GM12878 (cell line): Measurements from ENCODE around the gene CDC14A. TPM values are rescaled to one million over a fixed set of nuclear protein-coding genes. Genes with fewer than 3 reads are reported as not detected.

Experiments
- ATAC-seq: fragments of 200-7000 bp; cut with Tn5 transposase; 3 replicates; pipeline ENCODE4 v1.9.1; 2020; ENCODE audit warnings: mild to moderate bottlenecking, moderate library complexity
- BruUV-seq: library from RNA; stranded (reverse); fragments of 400-500 nt; replicated peaks from 2 replicates; lab custom pipeline; 2021; lab: Mats Ljungman, UMichigan
- CTCF ChIA-PET: fragments of 300-600 bp; sonication (Branson Sonifier 250); formaldehyde crosslinking; extraction: SDS; loops from one replicate; lab custom pipeline; 2021; ENCODE audit warnings: inconsistent platforms; lab: Yijun Ruan, JAX
- POLR2A ChIA-PET: fragments of 350-600 bp; formaldehyde crosslinking; extraction: SDS; loops from one replicate; lab custom pipeline; 2021; ENCODE audit warnings: inconsistent platforms; lab: Charles Lee
- RAD21 ChIA-PET: fragments of 300-600 bp; sonication (Branson Sonifier 250); formaldehyde crosslinking; loops from one replicate; lab custom pipeline; 2023; ENCODE audit warnings: antibody characterized with exemption; ENCODE audit not compliant: unreplicated experiment; lab: Charles Lee
- SMC1A ChIA-PET: fragments of 300-600 bp; sonication (Branson Sonifier 250); formaldehyde crosslinking; loops from one replicate; lab custom pipeline; 2023; ENCODE audit not compliant: unreplicated experiment, uncharacterized antibody; lab: Charles Lee
- DNase-seq: peaks from one replicate; pipeline ENCODE4 v3.0.0-alpha.2; 2011; ENCODE audit warnings: low read depth, low spot score
- FAIRE-seq: peaks from 3 replicates; lab custom pipeline; 2011; peaks lifted over from hg19 to GRCh38; lab: Jason Lieb, UNC
- H2AFZ ChIP-seq: 2 replicates; pipeline ENCODE4 v1.6.0; 2011; ENCODE audit warnings: low read depth, low read length, control low read depth; ENCODE audit not compliant: control insufficient read depth
- H3K27ac ChIP-seq: 2 replicates; pipeline ENCODE4 v1.5.1; 2011; ENCODE audit warnings: control low read depth; ENCODE audit not compliant: control insufficient read depth, insufficient read depth
- H3K27me3 ChIP-seq, 2 experiments: replicated peaks in 1 of 2; 2 replicates each; pipeline versions ENCODE4 v1.6.0 to v1.6.1; 2011; ENCODE audit warnings: low read length in 1 of 2; ENCODE audit not compliant: control insufficient read depth in 2 of 2, insufficient read depth in 2 of 2
- H3K36me3 ChIP-seq, 2 experiments: 2 replicates each; pipeline ENCODE4 v1.5.1; 2011; ENCODE audit warnings: low read length in 1 of 2; ENCODE audit not compliant: control insufficient read depth in 2 of 2, insufficient read depth in 2 of 2
- H3K4me1 ChIP-seq: 2 replicates; pipeline ENCODE4 v1.6.1; 2011; ENCODE audit warnings: mild to moderate bottlenecking, low read length, moderate library complexity, mixed read lengths; ENCODE audit not compliant: control insufficient read depth, insufficient read depth
- H3K4me2 ChIP-seq: 2 replicates; pipeline ENCODE4 v1.6.0; 2011; ENCODE audit warnings: control low read depth; ENCODE audit not compliant: control insufficient read depth, insufficient read depth
- H3K4me3 ChIP-seq: fragments of 200-600 bp; sonication (generic); 2 replicates; pipeline ENCODE4 v1.5.1; 2016
- H3K79me2 ChIP-seq: 2 replicates; pipeline ENCODE4 v1.6.0; 2011; ENCODE audit warnings: low read length; ENCODE audit not compliant: control insufficient read depth, insufficient read depth
- H3K9ac ChIP-seq: 2 replicates; pipeline ENCODE4 v1.8.0; 2011; ENCODE audit warnings: low read length, control low read depth, mixed read lengths; ENCODE audit not compliant: control insufficient read depth, insufficient read depth
- H3K9me3 ChIP-seq: replicated peaks from 3 replicates; pipeline ENCODE4 v1.5.1; 2011; ENCODE audit warnings: mild to moderate bottlenecking, low read length; ENCODE audit not compliant: control insufficient read depth, insufficient read depth
- H4K20me1 ChIP-seq: 2 replicates; pipeline ENCODE4 v1.6.0; 2011; ENCODE audit not compliant: control insufficient read depth, insufficient read depth
- CBFB ChIP-seq: IDR thresholded peaks from 2 replicates; pipeline ENCODE4 v1.6.1; 2016; ENCODE audit warnings: antibody characterized with exemption, low read depth
- CREM ChIP-seq: IDR thresholded peaks from 2 replicates; pipeline ENCODE4 v1.6.1; 2014; ENCODE audit warnings: antibody characterized with exemption, low read depth
- FOXM1 ChIP-seq: IDR thresholded peaks from 2 replicates; pipeline ENCODE4 v1.6.1; 2012; ENCODE audit warnings: low read depth, mild to moderate bottlenecking, inconsistent platforms, low read length, moderate library complexity
- IRF4 ChIP-seq: IDR thresholded peaks from 2 replicates; pipeline ENCODE4 v1.6.1; 2011; ENCODE audit warnings: low read depth, low read length
- KLF5 ChIP-seq: fragments of 450-650 bp; IDR thresholded peaks from 2 replicates; pipeline ENCODE4 v1.6.1; 2014; ENCODE audit warnings: mild to moderate bottlenecking; ENCODE audit not compliant: partially characterized antibody
- MEF2A ChIP-seq: IDR thresholded peaks from 2 replicates; pipeline ENCODE4 v1.6.1; 2011; ENCODE audit warnings: low read depth, mild to moderate bottlenecking, low read length, moderate library complexity; ENCODE audit not compliant: insufficient read depth
- NRF1 ChIP-seq: conservative IDR thresholded peaks from 2 replicates; pipeline ENCODE4 v1.6.1; 2011; ENCODE audit warnings: mild to moderate bottlenecking, low read depth, low read length, improper control_type of control experiment
- PAX8 ChIP-seq: fragments of 450-650 bp; IDR thresholded peaks from 2 replicates; pipeline ENCODE4 v1.6.1; 2017; ENCODE audit warnings: mild to moderate bottlenecking, moderate library complexity
- RB1 ChIP-seq: fragments of 450-650 bp; formaldehyde crosslinking; IDR thresholded peaks from 2 replicates; pipeline ENCODE4 v1.6.1; 2017; ENCODE audit warnings: mild to moderate bottlenecking, borderline replicate concordance
- RBBP5 ChIP-seq: fragments of 200-600 bp; sonication (generic); conservative IDR thresholded peaks from 2 replicates; pipeline ENCODE4 v1.6.1; 2016
- WGBS: methylation state at CpG from one replicate; pipeline ENCODE4 v1.1.6; 2016; ENCODE audit warnings: low lambda C conversion rate; ENCODE audit not compliant: insufficient replicate concordance, insufficient coverage; ENCODE audit errors: missing lambda C conversion rate; 5-methylcytosine and 5-hydroxymethylcytosine counted together
- in situ Hi-C: fragments of 300-500 bp; cut with MboI; formaldehyde crosslinking; loops from 9 replicates; pipeline ENCODE4 v1.14.3; 2018; ENCODE audit warnings: mixed read lengths
- intact Hi-C: fragments of 100-400 bp; cut with micrococcal nuclease; formaldehyde crosslinking; loops from one replicate; pipeline ENCODE4 v1.14.2; 2022; ENCODE audit not compliant: unreplicated experiment
- polyA plus RNA-seq, 11 experiments: library from polyadenylated mRNA; depleted of rRNA in 4 of 11; unstranded in 6 of 11; stranded (reverse) in 5 of 11; fragments of >200 nt; fragmentation: Nextera tagmentation in 4 of 11; fragmentation: Illumina TruSeq in 1 of 11; extraction: Ambion mirVana in 4 of 11; extraction: Trizol in 1 of 11; gene quantifications; 1 replicate in 1 of 11; 2 replicates in 10 of 11; pipeline versions ENCODE4 v1.2.1 to v1.2.3, GENCODE V29; 2011 to 2016; ENCODE audit warnings: inconsistent platforms in 2 of 11, missing spikeins in 2 of 11, low read depth in 1 of 11
- total RNA-seq, 4 experiments: library from RNA; depleted of rRNA in 3 of 4; stranded (reverse); fragments of >200 nt in 3 of 4; fragmentation: Illumina TruSeq in 1 of 4; extraction: Trizol in 1 of 4; gene quantifications; 2 replicates each; pipeline versions ENCODE4 v1.2.1 to v1.2.3, GENCODE V29; 2013 to 2021
- TF ChIP-seq, protein P1 (sequence below): IDR thresholded peaks from 2 replicates; pipeline ENCODE4 v1.6.1; 2012; ENCODE audit warnings: low read depth, low read length, improper control_type of control experiment

CDC14A gene
- total and polyA plus RNA-seq, 10 of the 15 experiments (the other 5 are each of a cell fraction or from before 2014, with no cell fraction given), result 1.5 to 7.1 (median 5.5) TPM

DNA sequence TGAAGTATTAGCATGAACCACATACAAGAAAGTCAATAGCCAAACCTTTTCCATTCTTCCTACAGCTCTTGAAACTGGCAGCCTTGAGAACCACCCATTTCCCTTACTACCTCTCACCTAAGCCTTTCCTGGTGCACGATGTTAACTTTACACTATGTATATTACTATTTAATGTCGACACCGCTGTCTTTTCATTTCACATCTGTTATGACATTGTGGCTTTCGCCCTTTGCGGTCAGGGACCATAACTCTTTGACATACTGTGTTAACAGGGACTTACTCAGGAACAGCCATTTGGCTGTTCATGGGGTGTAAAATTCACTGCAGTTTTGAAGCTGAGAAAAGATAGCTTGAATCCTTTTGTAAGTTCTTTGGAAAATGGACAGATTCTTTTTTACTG is 164.6 kb downstream of the CDC14A start:
- ChIA-PET RAD21 (interaction anchor here (0.6 kb wide), 1 partner anchor 500 kb away, joined by 3 read pairs; no protein-coding TSS in a partner anchor), POLR2A (no interaction called here), SMC1A (interaction anchor here (1.9 kb wide), 1 partner anchor 10 kb away, joined by 6 read pairs; no protein-coding TSS in a partner anchor), CTCF (no interaction called here)
- H3K4me2 ChIP-seq, result no peak overlapping the region
- no peak overlapping the region for H2AFZ ChIP-seq
- no peak overlapping the region for H3K27ac ChIP-seq
- TF ChIP-seq FOXM1, result no peak
- ATAC-seq (no peak), DNase-seq (no peak), FAIRE-seq (no peak)
- no peaks in the 10 kb centered on the region; a peak in 1 of 4 replicates for H3K36me3 ChIP-seq
- H3K79me2 ChIP-seq, result no peaks in the 10 kb centered on the region
- no peaks in the 10 kb centered on the region for H3K4me1 ChIP-seq
- no peaks in the 10 kb centered on the region for H4K20me1 ChIP-seq
- no peak overlapping the region for H3K4me3 ChIP-seq
- H3K27me3 ChIP-seq, result no peaks in the 10 kb centered on the region
- H3K9me3 ChIP-seq, result no peaks in the 10 kb centered on the region
- no TSS peak for BruUV-seq
- in situ Hi-C loops (no loop called here), intact Hi-C loops (no loop called here)
- WGBS, result 63% methylated on average over 5 of the region's 5 CpGs
- H3K9ac ChIP-seq, result no peak overlapping the region

DNA sequence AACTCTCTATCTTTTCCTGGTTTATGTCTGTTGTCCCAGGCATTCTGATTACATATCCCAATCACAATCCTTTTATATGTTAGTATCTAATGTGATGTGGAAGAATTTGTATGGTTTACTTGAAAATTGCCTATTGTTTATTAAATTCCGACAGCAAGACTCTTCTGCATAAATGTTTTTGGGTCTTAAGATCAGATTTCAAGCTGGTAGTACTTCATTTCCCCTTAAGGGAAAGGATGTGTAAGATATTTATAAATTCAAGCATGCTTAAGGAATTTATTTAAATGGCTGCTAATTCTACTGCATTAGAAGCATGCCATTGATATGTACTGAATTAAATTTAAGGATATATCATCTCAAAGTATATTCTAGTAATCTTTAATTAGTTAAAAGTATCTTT is 165.2 kb downstream of the CDC14A start:
- Histone ChIP-seq H3K79me2 (no peaks in the 10 kb centered on the region), H3K4me1 (peaks cover 2% of the 10 kb centered on the region), H3K9me3 (no peaks in the 10 kb centered on the region), H3K9ac (no peak overlapping the region), H2AFZ (no peak overlapping the region), H3K36me3 (no peaks in the 10 kb centered on the region; a peak in 1 of 4 replicates), H3K27ac (no peak overlapping the region), H3K4me2 (no peak overlapping the region), H3K27me3 (no peaks in the 10 kb centered on the region), H3K4me3 (no peak overlapping the region), H4K20me1 (no peaks in the 10 kb centered on the region)
- in situ Hi-C loops (no loop called here), intact Hi-C loops (no loop called here)
- ChIA-PET POLR2A (no interaction called here), CTCF (no interaction called here), RAD21 (no interaction called here), SMC1A (no interaction called here)
- FAIRE-seq (no peak), DNase-seq (no peak), ATAC-seq (no peak)
- 100% methylated on average over 1 of the region's 1 CpG for WGBS
- TF ChIP-seq, protein P1, sequence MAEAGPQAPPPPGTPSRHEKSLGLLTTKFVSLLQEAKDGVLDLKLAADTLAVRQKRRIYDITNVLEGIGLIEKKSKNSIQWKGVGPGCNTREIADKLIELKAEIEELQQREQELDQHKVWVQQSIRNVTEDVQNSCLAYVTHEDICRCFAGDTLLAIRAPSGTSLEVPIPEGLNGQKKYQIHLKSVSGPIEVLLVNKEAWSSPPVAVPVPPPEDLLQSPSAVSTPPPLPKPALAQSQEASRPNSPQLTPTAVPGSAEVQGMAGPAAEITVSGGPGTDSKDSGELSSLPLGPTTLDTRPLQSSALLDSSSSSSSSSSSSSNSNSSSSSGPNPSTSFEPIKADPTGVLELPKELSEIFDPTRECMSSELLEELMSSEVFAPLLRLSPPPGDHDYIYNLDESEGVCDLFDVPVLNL, result no peak
- TF ChIP-seq MEF2A, result no peak
- TF ChIP-seq IRF4, result no peak
- TF ChIP-seq CBFB, result no peak
- TF ChIP-seq RB1, result no peak
- TF ChIP-seq RBBP5, result no peak
- TF ChIP-seq KLF5, result no peak
- no peak for TF ChIP-seq CREM
- TF ChIP-seq NRF1, result no peak
- no peak for TF ChIP-seq PAX8
- BruUV-seq, result no TSS peak
